Cardiac muscle cell (in vitro differentiated cells and primary cell): ENCODE data around the gene ZNF302. TPM values are rescaled to one million over a fixed set of nuclear protein-coding genes. Genes with fewer than 3 reads are reported as not detected.

ENCODE experiments used
- DNase-seq, 2 donors: peaks; one replicate each; pipeline versions ENCODE4 v3.0.0 to v3.0.0-alpha.2; 2010 to 2017; ENCODE audit warnings: low read depth in 1 of 2, low spot score in 1 of 2
- H3K27ac ChIP-seq: fragments of 200-600 bp; sonication (generic); 2 replicates; pipeline ENCODE4 v1.5.1; 2016
- H3K27me3 ChIP-seq: fragments of 200-600 bp; sonication (generic); 2 replicates; pipeline ENCODE4 v1.6.0; 2016; ENCODE audit warnings: control low read depth
- H3K36me3 ChIP-seq: fragments of 200-600 bp; sonication (generic); 2 replicates; pipeline ENCODE4 v1.5.1; 2016; ENCODE audit warnings: control low read depth
- H3K4me1 ChIP-seq: fragments of 200-600 bp; sonication (generic); 2 replicates; pipeline ENCODE4 v1.8.1; 2017; ENCODE audit warnings: low read depth, mild to moderate bottlenecking, mixed run types
- H3K4me3 ChIP-seq: fragments of 200-600 bp; sonication (generic); 2 replicates; pipeline ENCODE4 v1.5.1; 2016; ENCODE audit warnings: mild to moderate bottlenecking
- H3K9me3 ChIP-seq: fragments of 200-600 bp; sonication (generic); 2 replicates; pipeline ENCODE4 v1.5.1; 2017; ENCODE audit warnings: low read depth, mild to moderate bottlenecking, control low read depth
- CTCF ChIP-seq: IDR thresholded peaks from 2 replicates; pipeline ENCODE4 v1.5.1; 2012; ENCODE audit warnings: low read depth, mild to moderate bottlenecking, low read length
- polyA plus RNA-seq: library from polyadenylated mRNA; unstranded; fragments of >200 nt; fragmentation: Nextera tagmentation; extraction: Ambion mirVana; gene quantifications from 2 replicates; pipeline ENCODE4 v1.2.1, GENCODE V29; 2016
- total RNA-seq: library from RNA; depleted of rRNA; stranded (reverse); fragments of >200 nt; gene quantifications from 2 replicates; pipeline ENCODE4 v1.2.3, GENCODE V29; 2016

ZNF302 gene
- total and polyA plus RNA-seq, 2 experiments from 2014 or later = 59.1 to 60.6 TPM

- DNase-seq = no peak
- TF ChIP-seq CTCF = no peak
- Histone ChIP-seq H3K27ac (no peak overlapping the region), H3K36me3 (peaks cover 8% of the 10 kb centered on the region), H3K27me3 (no peaks in the 10 kb centered on the region), H3K4me1 (no peaks in the 10 kb centered on the region), H3K9me3 (no peaks in the 10 kb centered on the region), H3K4me3 (no peak overlapping the region)
Measured at GRCh38 chr19:34675250-34675649, 2.2 kb upstream of the ZNF302 start.

GRCh38 chr19:34675919-34676318 lies 1.6 kb upstream of the ZNF302 start:
- H3K4me1 ChIP-seq = no peaks in the 10 kb centered on the region
- no peak for DNase-seq
- no peak overlapping the region for H3K27ac ChIP-seq
- no peaks in the 10 kb centered on the region for H3K27me3 ChIP-seq
- H3K4me3 ChIP-seq = no peak overlapping the region
- H3K36me3 ChIP-seq = peaks cover 14% of the 10 kb centered on the region
- H3K9me3 ChIP-seq = no peaks in the 10 kb centered on the region
- TF ChIP-seq CTCF = no peak

- Histone ChIP-seq H3K9me3 (no peaks in the 10 kb centered on the region), H3K4me1 (no peaks in the 10 kb centered on the region), H3K27me3 (no peaks in the 10 kb centered on the region), H3K4me3 (peak within 1 kb of the TSS; percentile 57), H3K27ac (peak within 1 kb of the TSS; percentile 99), H3K36me3 (peaks cover 19% of the 10 kb centered on the region)
- DNase-seq = peak in 1 of 2 donors; percentile 46
- TF ChIP-seq CTCF = peak; percentile 14
Measured at GRCh38 chr19:34676697-34677385, 637 bp upstream of the ZNF302 start, which contains the start of gene SCGB2B2. Gene SCGB2B2, minus strand, starts transcription at chr19:34677159. Its CDS starts 82,596 bp downstream, at chr19:34594563.

- Histone ChIP-seq H3K4me1 (no peaks in the 10 kb centered on the region), H3K4me3 (peak overlapping the region; percentile 57), H3K9me3 (no peaks in the 10 kb centered on the region), H3K36me3 (peaks cover 23% of the 10 kb centered on the region), H3K27ac (peak overlapping the region; percentile 99), H3K27me3 (no peaks in the 10 kb centered on the region)
- TF ChIP-seq CTCF = no peak
- no peak for DNase-seq
Measured at GRCh38 chr19:34678085-34678412, 571 bp downstream of the ZNF302 start.

GRCh38 chr19:34678421-34678820 lies 943 bp downstream of the ZNF302 start:
- H3K4me1 ChIP-seq = no peaks in the 10 kb centered on the region
- H3K27me3 ChIP-seq = no peaks in the 10 kb centered on the region
- DNase-seq = no peak
- no peaks in the 10 kb centered on the region for H3K9me3 ChIP-seq
- H3K36me3 ChIP-seq = peaks cover 26% of the 10 kb centered on the region
- no peak for TF ChIP-seq CTCF
- H3K27ac ChIP-seq = no peak overlapping the region
- H3K4me3 ChIP-seq = peak overlapping the region; percentile 57
